Peyer's patch (tissue), 4 donors: ENCODE results near the gene RIC8B.

Experiments used
- POLR2A ChIP-seq, 2 donors: fragments of 450-650 bp; IDR thresholded peaks; one replicate each; pipeline ENCODE4 v1.5.1; 2017; ENCODE audit warnings: antibody characterized with exemption in 2 of 2, mild to moderate bottlenecking in 2 of 2, moderate library complexity in 2 of 2
- TF ChIP-seq, protein P1 (sequence below), 6 experiments: fragments of 450-650 bp in 4 of 6; fragments of 200-600 bp in 2 of 6; sonication (generic) in 1 of 6; IDR thresholded peaks; one replicate each; pipeline ENCODE4 v1.5.1; 2017 to 2019; ENCODE audit warnings: antibody characterized with exemption in 6 of 6, mild to moderate bottlenecking in 3 of 6, moderate library complexity in 1 of 6

DNA sequence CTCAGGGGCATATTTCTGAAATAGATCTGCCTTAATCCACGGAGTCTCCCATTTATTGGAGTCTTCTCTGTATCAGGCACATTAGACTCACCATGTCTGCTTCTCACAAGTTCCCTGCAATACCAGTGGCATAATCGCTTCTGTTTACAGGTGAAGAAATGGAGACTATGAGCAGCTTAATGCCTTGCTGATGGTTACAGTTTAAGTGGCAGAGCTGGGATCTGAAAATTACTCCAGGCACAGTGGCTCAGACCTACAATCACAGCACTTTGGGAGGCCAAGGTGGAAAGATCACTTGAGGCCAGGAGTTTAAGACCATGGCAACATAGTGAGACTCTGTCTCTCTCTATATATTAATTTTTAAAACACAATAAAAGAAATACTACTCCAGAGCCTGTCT, 7.3 kb upstream of the RIC8B start:
- TF ChIP-seq, protein P1, sequence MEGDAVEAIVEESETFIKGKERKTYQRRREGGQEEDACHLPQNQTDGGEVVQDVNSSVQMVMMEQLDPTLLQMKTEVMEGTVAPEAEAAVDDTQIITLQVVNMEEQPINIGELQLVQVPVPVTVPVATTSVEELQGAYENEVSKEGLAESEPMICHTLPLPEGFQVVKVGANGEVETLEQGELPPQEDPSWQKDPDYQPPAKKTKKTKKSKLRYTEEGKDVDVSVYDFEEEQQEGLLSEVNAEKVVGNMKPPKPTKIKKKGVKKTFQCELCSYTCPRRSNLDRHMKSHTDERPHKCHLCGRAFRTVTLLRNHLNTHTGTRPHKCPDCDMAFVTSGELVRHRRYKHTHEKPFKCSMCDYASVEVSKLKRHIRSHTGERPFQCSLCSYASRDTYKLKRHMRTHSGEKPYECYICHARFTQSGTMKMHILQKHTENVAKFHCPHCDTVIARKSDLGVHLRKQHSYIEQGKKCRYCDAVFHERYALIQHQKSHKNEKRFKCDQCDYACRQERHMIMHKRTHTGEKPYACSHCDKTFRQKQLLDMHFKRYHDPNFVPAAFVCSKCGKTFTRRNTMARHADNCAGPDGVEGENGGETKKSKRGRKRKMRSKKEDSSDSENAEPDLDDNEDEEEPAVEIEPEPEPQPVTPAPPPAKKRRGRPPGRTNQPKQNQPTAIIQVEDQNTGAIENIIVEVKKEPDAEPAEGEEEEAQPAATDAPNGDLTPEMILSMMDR (IDR thresholded peaks at IDR 0.05), result no peak
- TF ChIP-seq POLR2A (IDR thresholded peaks at IDR 0.05), result no peak
